Putamen (tissue), 1 donor: Measurements from ENCODE around the gene RALGAPA1.
"Not testable (repeated sequence)": the region's sequence is repeated elsewhere in the genome, so short reads cannot be mapped to it uniquely, and the experiment has no call there.

Experiments used
- DNase-seq: peaks from one replicate; pipeline ENCODE4 v3.0.0-alpha.2; 2016; ENCODE audit warnings: low spot score

The RALGAPA1 gene

GRCh38 chr14:35699791-35700444 lies 109.2 kb downstream of the RALGAPA1 start:
- no peak for DNase-seq

- no peak for DNase-seq
These were observed 112.5 kb downstream of the RALGAPA1 start for GRCh38 chr14:35696575-35696974.

- DNase-seq, result no peak
These were observed 113.0 kb downstream of the RALGAPA1 start for GRCh38 chr14:35696119-35696518.

- no peak for DNase-seq
These were observed 113.4 kb downstream of the RALGAPA1 start for GRCh38 chr14:35695647-35696046.

GRCh38 chr14:35695072-35695471 lies 114.0 kb downstream of the RALGAPA1 start:
- DNase-seq, result no peak

GRCh38 chr14:35689000-35689460 lies 120.1 kb downstream of the RALGAPA1 start:
- no peak for DNase-seq

- no peak for DNase-seq
These were observed 120.8 kb downstream of the RALGAPA1 start for GRCh38 chr14:35688126-35688826.

GRCh38 chr14:35687335-35687939 lies 121.7 kb downstream of the RALGAPA1 start:
- peak; percentile 30 for DNase-seq

- not testable (repeated sequence) for DNase-seq
These were observed 125.4 kb downstream of the RALGAPA1 start for GRCh38 chr14:35683688-35684087.

GRCh38 chr14:35682802-35683201 lies 126.3 kb downstream of the RALGAPA1 start:
- no peak for DNase-seq

GRCh38 chr14:35678403-35679028 lies 130.6 kb downstream of the RALGAPA1 start:
- DNase-seq, result no peak

- no peak for DNase-seq
These were observed 139.3 kb downstream of the RALGAPA1 start for GRCh38 chr14:35669782-35670181.

GRCh38 chr14:35666429-35667043 lies 142.6 kb downstream of the RALGAPA1 start:
- DNase-seq, result no peak

- no peak for DNase-seq
These were observed 147.2 kb downstream of the RALGAPA1 start for GRCh38 chr14:35661875-35662274.

- no peak for DNase-seq
These were observed 156.1 kb downstream of the RALGAPA1 start for GRCh38 chr14:35653045-35653444.

GRCh38 chr14:35643513-35643912 lies 165.6 kb downstream of the RALGAPA1 start:
- DNase-seq, result no peak

- no peak for DNase-seq
These were observed 171.2 kb downstream of the RALGAPA1 start for GRCh38 chr14:35637851-35638250.

GRCh38 chr14:35637269-35637668 lies 171.8 kb downstream of the RALGAPA1 start:
- DNase-seq, result no peak

GRCh38 chr14:35632676-35633075 lies 176.4 kb downstream of the RALGAPA1 start:
- DNase-seq, result no peak

- peak; percentile 57 for DNase-seq
These were observed 176.8 kb downstream of the RALGAPA1 start for GRCh38 chr14:35632271-35632670.

- DNase-seq, result peak; percentile 17
These were observed 177.9 kb downstream of the RALGAPA1 start for GRCh38 chr14:35631071-35631805.
